BLaER1 (cell line): ENCODE results near the gene BIN1.

Experiments used
- H3K27ac ChIP-seq: shearing (Covaris generic); formaldehyde crosslinking; 2 replicates; pipeline ENCODE4 v1.8.1; 2022
- H3K27me3 ChIP-seq: shearing (Covaris generic); formaldehyde crosslinking; 2 replicates; pipeline ENCODE4 v1.8.1; 2022
- H3K36me3 ChIP-seq: shearing (Covaris generic); formaldehyde crosslinking; 2 replicates; pipeline ENCODE4 v1.8.1; 2022
- H3K4me1 ChIP-seq: shearing (Covaris generic); formaldehyde crosslinking; 2 replicates; pipeline ENCODE4 v1.8.1; 2022
- H3K4me2 ChIP-seq: shearing (Covaris generic); formaldehyde crosslinking; 2 replicates; pipeline ENCODE4 v1.8.1; 2022
- H3K4me3 ChIP-seq: shearing (Covaris generic); formaldehyde crosslinking; 2 replicates; pipeline ENCODE4 v1.8.1; 2022
- H3K9ac ChIP-seq: shearing (Covaris generic); formaldehyde crosslinking; 2 replicates; pipeline ENCODE4 v1.8.1; 2022
- H3K9me3 ChIP-seq: shearing (Covaris generic); formaldehyde crosslinking; 2 replicates; pipeline ENCODE4 v1.8.1; 2022
- H4K20me1 ChIP-seq: shearing (Covaris generic); formaldehyde crosslinking; 2 replicates; pipeline ENCODE4 v1.8.1; 2022
- Cebpa-rat ChIP-seq: shearing (Covaris generic); IDR thresholded peaks from 2 replicates; pipeline ENCODE4 v1.8.1; 2022

BIN1 gene

DNA sequence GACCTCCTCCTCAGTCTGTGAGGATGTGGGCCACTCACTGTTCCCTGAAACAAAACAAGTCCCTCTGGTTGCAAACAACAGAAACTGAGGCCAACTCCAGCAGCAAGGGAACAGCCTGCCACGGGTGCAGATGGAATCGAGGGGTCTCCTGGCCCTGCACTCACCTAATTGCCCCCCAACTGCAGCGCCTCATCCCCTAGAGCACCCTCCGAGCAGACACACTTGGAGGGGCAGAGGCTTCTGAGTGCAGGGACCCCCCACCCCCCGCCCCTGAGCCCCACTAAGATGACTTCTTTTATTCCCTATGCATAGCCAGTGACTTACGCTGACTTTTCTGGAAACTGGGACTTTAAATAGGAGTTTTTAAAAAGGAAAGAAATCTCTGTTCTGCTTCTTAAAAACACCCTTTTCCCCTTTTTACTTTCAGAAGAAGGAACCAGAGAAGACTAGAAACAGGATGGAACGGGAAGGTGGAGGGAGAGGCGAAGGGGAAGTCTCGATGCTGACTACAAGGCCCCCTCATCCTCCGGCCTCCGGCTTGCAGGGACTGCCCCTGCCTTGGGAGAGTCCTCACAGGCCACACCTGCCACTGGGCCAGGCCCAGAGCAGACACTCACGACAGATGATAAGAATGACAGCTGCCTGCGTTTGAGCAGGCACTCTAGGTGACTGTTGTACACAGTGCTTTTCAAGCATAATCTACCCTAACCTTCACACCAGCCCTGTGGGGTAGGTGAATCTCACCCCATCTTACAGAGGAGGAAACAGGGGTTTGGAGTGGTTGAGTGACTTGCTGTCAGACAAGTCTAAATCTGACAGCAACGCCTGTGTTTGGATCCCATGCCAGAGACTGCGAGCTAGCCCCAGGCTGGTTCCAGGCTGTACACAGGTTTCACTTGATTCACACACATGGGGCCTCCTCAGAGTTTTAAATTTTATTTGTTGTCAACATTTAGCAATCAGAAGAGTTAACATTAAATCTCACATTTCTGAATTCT is 28.2 kb upstream of the BIN1 start:
- Histone ChIP-seq H4K20me1 (no peaks in the 10 kb centered on the region), H3K27ac (peak overlapping the region; percentile 51; the same call in 1 of the 2 replicates), H3K27me3 (no peaks in the 10 kb centered on the region), H3K36me3 (no peaks in the 10 kb centered on the region), H3K4me1 (peaks cover 44% of the 10 kb centered on the region), H3K9ac (peak overlapping the region; percentile 27; the same call in 1 of the 2 replicates), H3K9me3 (0 out of 2 replicates have a peak, but pooled peaks cover 7% of the 10 kb centered on the region), H3K4me3 (no peak overlapping the region), H3K4me2 (peak overlapping the region; percentile 60)
- TF ChIP-seq Cebpa-rat, result no peak

DNA sequence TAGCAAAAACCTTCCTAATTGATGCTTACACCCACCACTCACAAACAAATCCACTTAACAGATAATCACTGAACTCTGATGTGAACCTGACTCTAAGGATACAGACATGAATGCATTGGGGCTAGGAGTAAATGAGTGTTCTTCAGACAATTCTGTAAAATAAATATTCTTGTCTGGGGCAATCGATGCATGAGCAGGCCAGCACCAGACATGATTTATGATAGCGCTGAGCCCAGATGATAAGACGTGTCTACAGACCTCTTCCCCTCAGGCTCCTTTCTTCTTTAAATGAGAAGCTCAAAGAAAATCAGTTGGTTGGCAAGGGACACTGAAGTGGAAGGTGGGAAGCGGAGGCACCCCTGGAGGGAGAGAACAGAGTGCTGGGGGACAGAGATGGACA is 27.3 kb upstream of the BIN1 start:
- no peak overlapping the region for H3K4me2 ChIP-seq
- 0 out of 2 replicates have a peak, but pooled peaks cover 7% of the 10 kb centered on the region for H3K9me3 ChIP-seq

DNA sequence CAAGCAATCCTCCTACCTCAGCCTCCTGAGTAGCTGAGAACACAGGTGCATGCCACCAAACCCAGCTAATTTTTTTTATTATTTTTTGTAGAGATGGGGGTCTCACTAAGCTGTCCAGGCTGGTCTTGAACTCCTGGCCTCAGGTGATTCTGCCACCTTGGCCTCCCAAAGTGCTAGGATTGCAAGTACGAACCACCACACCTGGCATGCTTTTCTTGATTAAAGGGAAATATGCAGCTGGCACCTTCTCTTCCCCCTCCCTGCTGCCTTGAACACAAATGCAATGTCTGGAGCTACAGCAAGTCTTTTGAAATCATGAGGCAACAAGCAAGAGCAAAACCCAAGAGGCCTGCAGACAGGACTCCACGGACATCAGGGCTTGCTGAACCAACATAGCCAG is 26.8 kb upstream of the BIN1 start:
- TF ChIP-seq Cebpa-rat, result no peak
- H3K36me3 ChIP-seq, result no peaks in the 10 kb centered on the region
- no peak overlapping the region for H3K27ac ChIP-seq
- H3K9ac ChIP-seq, result no peak overlapping the region
- no peak overlapping the region for H3K4me2 ChIP-seq
- H3K27me3 ChIP-seq, result no peaks in the 10 kb centered on the region
- peaks cover 41% of the 10 kb centered on the region for H3K4me1 ChIP-seq
- H3K9me3 ChIP-seq, result 0 out of 2 replicates have a peak, but pooled peaks cover 7% of the 10 kb centered on the region
- no peaks in the 10 kb centered on the region for H4K20me1 ChIP-seq
- H3K4me3 ChIP-seq, result no peak overlapping the region

More for the DNA sequence above, 27.3 kb upstream of the BIN1 start:
- Histone ChIP-seq H3K9ac (no peak overlapping the region), H3K4me3 (no peak overlapping the region), H3K27me3 (no peaks in the 10 kb centered on the region), H3K4me1 (peaks cover 37% of the 10 kb centered on the region), H3K27ac (peak overlapping the region; percentile 51; the same call in 1 of the 2 replicates), H4K20me1 (no peaks in the 10 kb centered on the region), H3K36me3 (no peaks in the 10 kb centered on the region)
- TF ChIP-seq Cebpa-rat, result no peak

DNA sequence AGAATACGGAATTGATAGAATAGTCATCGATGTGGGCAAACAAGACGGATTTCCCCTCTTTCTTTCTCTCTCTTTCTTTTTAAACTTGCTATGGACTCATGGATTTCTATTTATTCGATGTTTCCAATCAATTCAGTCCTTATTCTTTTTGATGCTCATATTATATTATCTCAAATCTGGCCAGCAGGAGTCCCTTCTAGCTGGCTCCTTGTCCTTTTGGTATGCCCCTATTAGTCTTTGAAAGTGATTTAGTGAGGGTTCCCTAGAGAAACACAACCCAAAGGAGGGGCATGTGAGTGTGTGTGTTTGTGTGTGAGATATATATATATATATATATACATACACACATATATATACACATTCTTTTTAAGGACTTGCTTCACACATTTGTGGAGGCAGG is 23.5 kb upstream of the BIN1 start:
- H3K36me3 ChIP-seq, result no peaks in the 10 kb centered on the region
- H3K4me3 ChIP-seq, result no peak overlapping the region
- H3K27me3 ChIP-seq, result no peaks in the 10 kb centered on the region
- H4K20me1 ChIP-seq, result no peaks in the 10 kb centered on the region
- H3K4me1 ChIP-seq, result peaks cover 45% of the 10 kb centered on the region
- H3K9me3 ChIP-seq, result peaks cover 7% of the 10 kb centered on the region; the same call in 1 of the 2 replicates
- H3K9ac ChIP-seq, result no peak overlapping the region
- no peak for TF ChIP-seq Cebpa-rat
- H3K27ac ChIP-seq, result no peak overlapping the region
- H3K4me2 ChIP-seq, result no peak overlapping the region

DNA sequence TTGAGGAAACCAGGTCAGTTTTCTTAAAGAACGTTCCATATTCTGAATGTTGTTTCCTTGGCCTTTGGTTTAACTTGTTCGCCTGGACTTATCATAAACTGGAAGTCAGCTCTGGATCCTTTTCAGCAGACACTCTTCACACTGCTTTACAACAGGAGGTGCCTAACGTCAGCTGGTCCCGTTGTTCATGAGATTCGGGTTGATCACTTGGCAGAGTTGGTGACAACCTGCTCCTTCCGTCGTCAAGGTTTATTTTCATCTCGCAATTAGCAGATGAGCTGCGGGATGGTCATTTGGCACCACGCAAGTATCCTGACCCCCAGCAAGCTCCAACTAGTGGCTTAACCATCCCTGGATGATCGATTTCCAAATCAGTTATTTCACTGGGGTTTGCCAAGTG is 23.0 kb upstream of the BIN1 start:
- Histone ChIP-seq H3K27me3 (no peaks in the 10 kb centered on the region), H3K9me3 (peaks cover 12% of the 10 kb centered on the region), H3K36me3 (no peaks in the 10 kb centered on the region), H3K9ac (no peak overlapping the region), H4K20me1 (no peaks in the 10 kb centered on the region), H3K4me2 (no peak overlapping the region), H3K4me3 (no peak overlapping the region), H3K4me1 (peaks cover 41% of the 10 kb centered on the region), H3K27ac (no peak overlapping the region)
- no peak for TF ChIP-seq Cebpa-rat

DNA sequence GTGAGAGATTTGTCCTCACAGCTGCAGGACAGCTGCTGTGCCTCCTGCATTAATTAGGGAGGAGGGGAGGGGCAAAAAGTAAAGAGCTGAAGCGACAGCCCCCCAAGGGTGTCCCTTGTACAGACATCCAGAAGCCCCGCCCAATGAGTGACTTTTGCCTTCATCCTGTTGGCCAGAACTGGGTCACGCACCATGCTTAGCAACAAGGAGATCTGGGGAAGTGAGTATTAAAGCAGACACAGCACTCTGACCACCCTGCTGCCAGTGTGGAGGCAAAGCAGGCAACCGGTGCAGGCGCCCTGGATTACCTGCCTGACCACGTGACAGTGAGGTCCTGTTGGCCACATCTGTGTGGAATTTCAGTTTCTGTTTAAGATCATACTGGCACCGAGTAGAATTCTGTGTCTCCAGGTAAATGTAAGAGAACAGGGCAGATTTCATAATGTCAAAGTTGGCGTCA is 21.5 kb upstream of the BIN1 start:
- H3K27me3 ChIP-seq, result no peaks in the 10 kb centered on the region
- peaks cover 41% of the 10 kb centered on the region for H3K4me1 ChIP-seq
- peaks cover 27% of the 10 kb centered on the region for H3K9me3 ChIP-seq
- 0 out of 2 replicates have a peak overlapping the region, but pooled peaks have one; percentile 20 for H3K9ac ChIP-seq
- H3K4me2 ChIP-seq, result peak overlapping the region; percentile 69
- TF ChIP-seq Cebpa-rat, result no peak
- no peak overlapping the region for H3K4me3 ChIP-seq
- no peaks in the 10 kb centered on the region for H4K20me1 ChIP-seq
- H3K27ac ChIP-seq, result peak overlapping the region; percentile 33; the same call in 1 of the 2 replicates
- H3K36me3 ChIP-seq, result no peaks in the 10 kb centered on the region

DNA sequence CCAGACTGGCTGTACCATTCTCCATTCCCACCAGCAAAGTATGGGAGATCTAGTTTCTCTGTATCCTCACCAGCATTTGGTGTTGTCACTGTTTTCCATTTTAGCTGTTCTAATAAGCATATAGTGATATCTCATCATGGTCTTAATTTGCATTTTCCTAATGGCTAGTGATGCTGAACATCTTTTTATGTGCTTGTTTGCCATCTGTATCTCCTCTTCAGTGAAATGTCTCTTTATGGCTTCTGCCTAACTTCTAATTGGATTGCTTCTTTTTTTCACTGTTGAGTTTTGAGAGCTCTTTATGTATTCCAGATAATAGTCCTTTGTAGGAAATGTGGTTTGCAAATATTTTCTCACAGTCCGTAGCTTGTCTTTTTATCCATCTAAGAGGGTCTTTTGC is 18.9 kb upstream of the BIN1 start:
- H3K9ac ChIP-seq, result no peak overlapping the region
- no peak for TF ChIP-seq Cebpa-rat
- no peak overlapping the region for H3K4me2 ChIP-seq
- H3K27me3 ChIP-seq, result no peaks in the 10 kb centered on the region
- H3K4me3 ChIP-seq, result no peak overlapping the region
- H3K36me3 ChIP-seq, result no peaks in the 10 kb centered on the region
- H4K20me1 ChIP-seq, result no peaks in the 10 kb centered on the region
- H3K27ac ChIP-seq, result no peak overlapping the region
- H3K4me1 ChIP-seq, result peaks cover 35% of the 10 kb centered on the region
- H3K9me3 ChIP-seq, result peaks cover 46% of the 10 kb centered on the region

DNA sequence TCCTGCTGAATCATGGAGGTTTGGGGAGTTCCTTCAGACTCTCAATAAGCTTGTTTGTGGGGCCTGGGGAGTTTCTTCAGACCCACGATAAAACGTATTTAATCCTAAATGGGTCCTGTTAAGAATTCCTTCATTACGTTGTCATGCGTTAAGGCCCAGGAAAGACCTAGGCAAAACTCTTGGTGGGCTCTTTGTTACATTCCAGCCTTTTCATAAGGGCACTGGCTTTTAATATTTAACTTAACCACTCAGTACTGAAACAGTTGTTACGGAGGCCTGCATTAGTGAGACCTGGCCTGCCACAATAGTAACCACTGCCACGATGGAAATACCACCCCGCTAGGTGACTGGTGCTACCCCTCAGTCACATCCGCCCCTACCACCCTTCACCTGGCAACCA is 17.5 kb upstream of the BIN1 start:
- H4K20me1 ChIP-seq, result no peaks in the 10 kb centered on the region

DNA sequence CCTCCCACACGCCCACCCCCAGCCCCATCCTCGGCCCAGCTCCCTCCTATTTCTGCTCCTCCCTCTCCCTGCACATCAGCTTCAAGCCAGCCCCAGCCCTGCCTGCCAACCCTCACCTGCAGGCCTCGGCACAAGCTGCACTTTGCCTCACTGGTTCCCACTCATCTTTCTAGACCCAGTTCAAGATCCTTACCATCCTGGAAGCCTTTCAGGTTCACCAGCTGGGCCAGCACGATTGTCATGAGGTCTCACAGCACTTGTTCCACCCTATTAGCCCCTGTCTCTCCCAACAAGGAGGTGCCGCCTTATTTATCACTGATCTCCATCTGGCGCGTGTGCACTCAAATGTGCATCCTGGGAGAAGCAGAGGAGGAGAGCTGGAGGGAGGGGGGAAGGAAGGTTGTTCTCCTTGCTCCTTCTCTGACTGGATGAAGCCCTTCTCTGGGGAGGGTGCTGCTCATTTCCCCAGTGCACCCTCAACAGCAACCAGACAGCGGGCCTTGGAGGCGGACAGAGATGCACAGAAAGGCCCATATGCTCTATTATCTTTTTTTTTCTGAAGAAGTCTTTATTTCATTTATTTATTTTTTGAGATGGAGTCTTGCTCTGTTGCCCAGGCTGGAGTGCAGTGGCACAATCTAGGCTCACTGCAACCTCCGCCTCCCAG is 15.5 kb upstream of the BIN1 start:
- no peak for TF ChIP-seq Cebpa-rat
- H4K20me1 ChIP-seq, result no peaks in the 10 kb centered on the region
- H3K9ac ChIP-seq, result no peak overlapping the region
- peaks cover 19% of the 10 kb centered on the region for H3K4me1 ChIP-seq
- H3K27me3 ChIP-seq, result no peaks in the 10 kb centered on the region
- no peaks in the 10 kb centered on the region for H3K36me3 ChIP-seq
- peaks cover 64% of the 10 kb centered on the region for H3K9me3 ChIP-seq
- H3K4me3 ChIP-seq, result no peak overlapping the region
- no peak overlapping the region for H3K27ac ChIP-seq
- no peak overlapping the region for H3K4me2 ChIP-seq

More for the DNA sequence above, 17.5 kb upstream of the BIN1 start:
- Histone ChIP-seq H3K27me3 (no peaks in the 10 kb centered on the region), H3K36me3 (no peaks in the 10 kb centered on the region), H3K27ac (no peak overlapping the region), H3K9ac (no peak overlapping the region), H3K4me2 (no peak overlapping the region), H3K9me3 (peaks cover 52% of the 10 kb centered on the region), H3K4me3 (no peak overlapping the region), H3K4me1 (peaks cover 35% of the 10 kb centered on the region)
- no peak for TF ChIP-seq Cebpa-rat
